M059J (cell line): Measurements from ENCODE around the gene LONRF3. TPM values are rescaled to one million over a fixed set of nuclear protein-coding genes. Genes with fewer than 3 reads are reported as not detected.
"Not testable (repeated sequence)": the region's sequence is repeated elsewhere in the genome, so short reads cannot be mapped to it uniquely, and the experiment has no call there.

ENCODE experiments used
- DNase-seq: peaks from one replicate; pipeline ENCODE4 v3.0.0-alpha.2; 2012; ENCODE audit warnings: low read depth
- total RNA-seq: library from RNA; depleted of rRNA; stranded (reverse); fragments of >200 nt; shearing (Covaris generic); gene quantifications from 2 replicates; pipeline ENCODE4 v1.2.3, GENCODE V29; 2014

LONRF3 gene
- total RNA-seq, 1 experiment from 2014 or later: 8.7 TPM

DNA sequence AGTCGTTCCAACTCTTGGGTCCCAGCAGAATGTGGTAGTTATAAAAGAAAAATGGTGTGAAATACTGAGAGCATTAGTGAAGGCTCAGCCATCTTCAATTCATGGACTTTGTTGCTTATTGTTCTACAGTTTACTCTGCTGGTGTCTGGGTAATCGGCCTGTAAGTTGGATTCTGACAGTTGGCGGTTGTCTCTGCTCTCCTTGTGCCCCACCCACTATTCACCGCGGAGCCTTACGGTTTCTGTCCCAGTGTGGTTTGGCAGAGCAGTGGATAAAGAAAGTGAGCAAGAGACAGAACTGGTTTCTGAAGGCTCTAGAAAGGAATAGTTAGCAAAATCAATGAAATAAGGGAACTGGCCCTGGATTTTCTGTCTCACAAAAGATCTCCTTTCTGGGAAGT lies 9.1 kb downstream of the LONRF3 start:
- no peak for DNase-seq

GRCh38 chrX:118988911-118989310 lies 14.5 kb downstream of the LONRF3 start:
- no peak for DNase-seq

GRCh38 chrX:118989886-118990285 lies 15.5 kb downstream of the LONRF3 start:
- DNase-seq: no peak

- DNase-seq: no peak
Observed at GRCh38 chrX:118990512-118991227, 16.3 kb downstream of the LONRF3 start.

DNA sequence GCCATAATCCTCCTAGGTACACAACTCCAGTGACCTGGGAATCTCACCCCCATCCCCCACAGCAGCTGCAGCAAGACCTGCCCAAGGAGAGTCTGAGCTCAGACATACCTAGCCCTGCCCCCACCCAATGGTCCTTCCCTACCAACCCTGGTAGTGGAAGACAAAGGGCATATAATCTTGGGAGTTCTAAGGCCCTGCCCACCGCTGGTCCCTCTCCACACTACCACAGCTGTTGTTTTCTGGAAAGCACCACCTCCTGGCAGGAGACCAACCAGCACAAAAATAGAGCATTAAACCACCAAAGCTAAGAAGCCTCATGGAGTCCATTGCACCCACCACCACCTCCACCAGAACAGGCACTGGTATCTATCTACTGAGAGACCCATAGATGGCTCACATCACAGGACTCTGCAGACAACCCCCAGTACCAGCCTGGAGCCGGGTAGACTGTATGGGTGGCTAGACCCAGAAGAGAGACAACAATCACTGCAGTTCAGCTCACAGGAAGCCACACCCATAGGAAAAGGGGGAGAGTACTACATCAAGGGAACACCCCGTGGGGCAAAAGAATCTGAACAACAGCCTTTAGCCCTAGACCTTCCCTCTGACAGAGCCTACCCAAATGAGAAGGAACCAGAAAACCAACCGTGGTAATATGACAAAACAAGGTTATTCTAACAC lies 18.2 kb downstream of the LONRF3 start:
- DNase-seq: not testable (repeated sequence)

- peak; percentile 15 for DNase-seq
Observed at GRCh38 chrX:119003462-119003861, 29.0 kb downstream of the LONRF3 start.

DNA sequence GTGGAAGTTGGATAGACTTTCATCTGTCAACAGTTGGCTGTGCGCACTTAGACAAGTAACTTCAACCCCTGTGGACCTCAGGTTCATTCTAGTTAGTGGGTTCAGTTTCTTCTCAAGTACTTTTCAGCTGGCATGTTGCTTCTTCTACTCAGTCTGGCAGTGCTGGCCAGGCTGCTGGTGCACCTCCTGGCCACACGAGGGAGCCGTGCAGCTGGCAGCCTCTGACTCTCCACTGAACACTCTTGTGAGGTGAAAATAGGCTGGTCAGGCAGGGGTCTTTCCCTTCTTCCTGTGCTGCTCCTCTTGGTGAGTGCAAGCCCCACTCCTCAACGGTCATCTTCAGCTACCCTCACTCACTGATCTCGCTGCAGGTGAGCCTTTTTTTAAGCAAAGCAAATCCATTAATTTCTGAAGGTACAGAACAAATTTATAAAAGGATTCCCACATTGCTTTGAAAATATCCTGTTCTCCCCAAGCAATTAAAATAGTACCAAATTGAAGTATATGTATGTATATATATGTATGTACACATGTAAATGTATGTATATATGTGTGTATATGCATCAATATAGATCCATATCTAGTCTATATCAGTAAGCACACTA lies 30.6 kb downstream of the LONRF3 start:
- DNase-seq: peak; percentile 52

DNA sequence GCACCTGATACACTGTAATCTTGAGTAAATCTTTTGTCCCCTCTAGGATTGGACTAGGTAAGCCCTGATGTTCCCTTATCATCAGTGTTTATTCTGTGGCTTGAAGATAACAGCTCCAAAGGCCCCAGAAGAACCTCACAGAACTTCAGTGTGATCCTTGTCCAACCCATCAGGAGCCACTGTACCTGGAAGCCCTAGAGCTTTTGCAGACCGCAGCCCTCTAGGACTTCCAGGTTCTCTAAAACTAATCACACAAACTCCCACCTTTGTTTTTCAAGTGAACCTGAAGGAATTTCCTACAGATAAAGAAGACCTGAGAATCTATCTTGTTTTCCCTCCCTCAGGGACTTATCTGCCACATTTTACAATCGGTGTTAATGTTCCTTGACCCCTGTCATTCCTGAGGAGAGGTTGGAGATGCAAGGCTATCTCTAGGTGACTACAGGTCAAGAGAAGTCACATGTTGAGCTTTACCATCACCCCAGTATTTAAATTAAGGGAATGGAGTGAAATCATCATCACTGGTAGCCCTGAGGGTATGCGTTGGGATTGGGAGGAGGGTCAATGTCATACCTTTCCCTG lies 32.9 kb downstream of the LONRF3 start:
- DNase-seq: no peak

DNA sequence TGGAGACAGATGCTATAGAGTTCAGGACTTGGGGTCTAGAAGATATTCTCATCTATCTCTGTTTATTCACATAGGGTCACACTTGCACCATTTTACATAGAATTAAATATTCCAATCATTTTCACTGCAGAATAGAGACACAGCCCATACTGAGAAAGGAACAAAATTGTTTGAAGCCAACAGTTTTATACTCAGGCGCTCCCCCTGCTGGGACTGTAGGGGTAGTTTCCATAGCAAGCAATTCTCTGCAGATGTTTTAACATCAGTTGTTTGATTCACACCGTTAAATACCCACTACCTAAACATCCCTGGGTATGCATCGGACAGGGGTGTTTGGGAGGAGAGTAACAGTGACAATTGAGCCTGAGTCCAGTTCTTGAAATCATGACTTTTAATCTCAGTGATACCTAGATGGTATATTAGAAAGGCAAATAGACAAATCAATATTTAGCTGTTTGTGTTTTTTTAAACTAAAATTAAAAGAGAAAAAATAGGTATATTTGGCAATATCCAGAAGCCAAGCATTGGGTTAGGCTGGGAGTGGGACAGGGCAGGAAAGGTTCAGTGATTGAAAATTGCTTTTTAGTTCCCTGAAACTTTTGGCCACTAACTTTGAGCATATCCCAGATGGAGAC lies 33.8 kb downstream of the LONRF3 start:
- peak; percentile 47 for DNase-seq

GRCh38 chrX:119009071-119009470 lies 34.7 kb downstream of the LONRF3 start:
- DNase-seq: no peak

- DNase-seq: no peak
Observed at GRCh38 chrX:119010491-119010890, 36.1 kb downstream of the LONRF3 start.

DNA sequence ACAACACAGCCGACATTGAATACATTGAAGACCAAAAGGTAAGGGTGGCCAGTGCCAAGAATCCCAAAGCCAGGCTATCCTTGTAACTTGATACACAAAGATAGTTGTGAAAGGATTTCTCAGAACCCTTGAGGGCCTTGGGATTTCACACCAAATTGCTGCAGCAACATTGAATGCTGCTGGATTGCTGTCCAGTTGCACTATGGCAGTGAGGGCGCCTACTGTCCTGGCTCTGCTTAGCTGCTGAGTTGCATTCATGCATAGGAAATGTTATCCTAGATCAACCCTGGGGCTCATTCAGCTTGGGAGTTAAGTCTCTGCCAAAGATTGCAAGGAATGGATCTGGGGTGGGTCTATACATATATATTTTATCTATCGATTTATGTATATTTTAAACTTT lies 38.7 kb downstream of the LONRF3 start:
- DNase-seq: peak; percentile 12

DNA sequence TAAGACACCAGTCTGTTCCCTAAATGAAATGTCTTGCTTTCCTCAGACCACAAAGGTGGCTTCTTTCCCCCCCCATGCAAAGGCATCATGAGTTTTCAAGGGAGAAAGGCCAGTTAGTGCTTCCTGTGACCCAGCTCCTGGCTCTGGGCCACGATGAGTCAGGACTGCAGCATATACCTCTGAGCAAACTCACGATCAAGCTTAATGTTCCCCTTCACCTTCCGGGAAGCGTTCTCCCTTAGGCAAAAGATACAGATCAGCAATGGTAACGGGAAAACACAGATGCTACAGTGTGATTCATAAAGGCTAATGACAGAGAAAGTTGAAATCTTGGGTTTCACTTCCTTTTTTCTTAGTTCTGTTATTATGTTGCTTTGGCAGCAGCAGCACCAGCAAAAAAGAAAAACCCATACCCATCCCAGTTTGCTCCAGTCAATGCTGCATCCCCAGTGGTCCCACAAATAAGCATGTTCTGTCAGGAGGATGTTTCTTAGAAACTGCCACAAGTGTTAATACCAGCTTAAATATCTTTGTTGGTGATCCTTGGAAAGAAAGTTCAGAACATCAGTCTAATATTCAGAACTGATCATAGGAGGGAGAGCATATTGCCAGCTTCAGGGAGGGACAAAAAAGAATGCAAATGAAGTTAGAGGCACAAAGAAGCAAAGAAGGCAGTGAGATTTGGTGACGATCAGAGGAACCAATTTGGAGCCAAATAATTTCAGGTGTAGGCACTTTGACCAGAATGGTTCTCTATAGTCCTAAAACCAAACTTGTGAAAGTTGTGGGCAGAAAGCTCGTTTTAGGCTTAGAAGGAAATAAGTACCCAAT lies 41.2 kb downstream of the LONRF3 start:
- DNase-seq: peak; percentile 100

- no peak for DNase-seq
Observed at GRCh38 chrX:119017077-119017476, 42.7 kb downstream of the LONRF3 start.

- DNase-seq: no peak
Observed at GRCh38 chrX:119025900-119026299, 51.5 kb downstream of the LONRF3 start.

DNA sequence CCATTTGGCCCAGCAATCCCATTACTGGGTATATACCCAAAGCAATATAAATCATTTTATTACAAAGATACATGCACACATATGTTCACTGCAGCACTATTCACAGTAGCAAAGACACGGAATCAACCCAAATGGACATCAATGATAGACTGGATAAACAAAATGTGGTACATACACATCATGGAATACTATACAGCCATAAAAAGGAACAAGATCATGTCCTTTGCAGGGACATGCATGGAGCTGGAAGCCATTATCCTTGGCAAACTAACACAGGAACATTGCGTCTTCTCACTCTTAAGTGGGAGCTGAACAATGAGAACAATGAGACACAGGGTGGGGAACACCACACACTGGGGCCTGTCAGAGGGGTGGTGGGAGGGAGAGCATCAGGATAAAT lies 51.9 kb downstream of the LONRF3 start:
- DNase-seq: not testable (repeated sequence)

DNA sequence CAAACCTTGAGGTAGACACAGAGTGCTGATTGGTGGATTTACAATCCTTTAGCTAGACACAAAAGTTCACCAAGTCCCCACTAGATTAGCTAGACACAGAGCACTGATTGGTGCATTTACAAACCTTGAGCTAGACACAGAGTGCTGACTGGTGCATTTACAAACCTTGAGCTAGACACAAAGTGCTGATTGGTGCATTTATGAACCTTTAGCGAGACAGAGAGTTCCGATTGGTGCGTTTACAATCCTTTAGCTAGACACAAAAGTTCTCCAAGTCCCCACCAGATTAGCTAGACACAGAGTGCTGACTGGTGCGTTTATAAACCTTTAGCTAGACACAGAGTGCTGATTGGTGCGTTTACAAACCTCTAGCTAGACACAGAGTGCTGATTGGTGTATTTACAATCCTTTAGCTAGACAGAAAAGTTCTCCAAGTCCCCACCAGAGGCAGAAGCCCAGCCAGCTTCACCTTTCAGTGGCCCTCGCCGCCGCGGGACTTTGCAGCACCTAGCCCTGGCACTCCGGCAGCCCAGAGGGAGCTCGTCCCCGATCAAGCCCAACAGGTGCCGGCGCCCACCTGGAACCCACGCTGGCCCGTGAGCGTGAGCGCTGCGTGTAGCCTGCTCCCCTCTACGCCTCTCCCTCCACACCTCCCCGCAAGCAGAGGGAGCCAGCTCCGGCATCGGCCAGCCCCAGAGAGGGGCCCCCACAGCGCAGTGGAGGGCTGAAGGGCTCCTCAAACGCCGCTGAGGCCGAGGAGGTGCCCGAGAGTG lies 53.7 kb downstream of the LONRF3 start:
- DNase-seq: not testable (repeated sequence)

GRCh38 chrX:119028733-119029330 lies 54.4 kb downstream of the LONRF3 start:
- no peak for DNase-seq

DNA sequence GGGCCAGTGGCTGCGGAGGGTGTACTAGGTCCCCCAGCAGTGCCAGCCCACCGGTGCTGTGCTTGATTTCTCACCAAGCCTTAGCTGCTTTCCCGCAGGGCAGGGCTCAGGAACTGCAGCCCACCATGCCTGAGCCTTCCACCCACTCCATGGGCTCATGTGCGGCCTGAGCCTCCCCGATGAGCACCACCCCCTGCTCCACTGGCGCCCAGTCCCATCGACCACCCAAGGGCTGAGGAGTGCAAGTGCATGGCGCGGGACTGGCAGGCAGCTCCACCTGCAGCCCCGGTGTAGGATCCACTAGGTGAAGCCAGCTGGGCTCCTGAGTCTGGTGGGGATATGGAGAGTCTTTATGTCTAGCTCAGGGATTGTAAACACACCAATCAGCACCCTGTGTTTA lies 55.2 kb downstream of the LONRF3 start:
- not testable (repeated sequence) for DNase-seq

DNA sequence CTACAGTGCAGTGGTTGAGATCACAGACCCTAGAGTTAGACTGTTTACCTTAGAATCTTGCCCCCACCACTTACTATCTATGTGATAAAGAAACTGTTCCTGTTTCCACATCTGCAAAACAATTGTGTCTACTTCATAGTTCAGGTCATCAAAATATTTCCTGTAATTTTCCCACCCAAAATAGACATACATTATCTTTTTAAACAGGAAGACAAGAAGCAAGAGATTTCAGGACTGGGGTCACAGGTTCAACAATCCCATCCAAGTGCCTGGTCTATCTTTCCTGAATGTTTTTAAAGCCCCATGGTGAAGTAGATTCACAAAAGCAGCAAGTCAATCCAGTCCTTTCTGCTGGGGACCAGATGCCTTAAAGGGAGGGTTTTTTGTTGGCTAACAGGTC lies 56.6 kb downstream of the LONRF3 start:
- no peak for DNase-seq
